HG03442 (cell line): ENCODE data around the gene FAM200C.

ENCODE experiments used
- ATAC-seq: cut with Tn5 transposase; IDR thresholded peaks from one replicate; pipeline ENCODE4 v1.9.1; 2021; ENCODE audit warnings: mild to moderate bottlenecking, moderate library complexity; ENCODE audit not compliant: unreplicated experiment

Gene FAM200C

DNA sequence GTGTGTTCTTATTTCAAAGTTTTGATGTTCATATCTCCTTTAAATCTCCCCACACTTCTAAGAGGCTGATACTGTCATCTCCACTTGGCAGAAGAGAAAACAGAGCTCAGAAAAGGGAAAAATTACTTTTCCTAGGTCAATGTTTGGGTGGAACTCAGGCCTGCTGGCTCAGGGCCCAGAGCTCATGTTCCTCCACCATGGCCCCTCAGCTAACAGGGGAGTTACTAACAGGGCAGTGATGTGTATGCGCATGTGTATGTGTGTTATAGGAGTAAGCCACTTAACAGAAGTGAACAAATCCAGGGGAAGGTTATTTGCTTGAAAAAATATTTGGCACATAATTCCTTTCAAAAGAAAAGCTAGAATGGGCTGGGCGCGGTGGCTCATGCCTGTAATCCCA, 32.0 kb downstream of the FAM200C start:
- no peak for ATAC-seq

DNA sequence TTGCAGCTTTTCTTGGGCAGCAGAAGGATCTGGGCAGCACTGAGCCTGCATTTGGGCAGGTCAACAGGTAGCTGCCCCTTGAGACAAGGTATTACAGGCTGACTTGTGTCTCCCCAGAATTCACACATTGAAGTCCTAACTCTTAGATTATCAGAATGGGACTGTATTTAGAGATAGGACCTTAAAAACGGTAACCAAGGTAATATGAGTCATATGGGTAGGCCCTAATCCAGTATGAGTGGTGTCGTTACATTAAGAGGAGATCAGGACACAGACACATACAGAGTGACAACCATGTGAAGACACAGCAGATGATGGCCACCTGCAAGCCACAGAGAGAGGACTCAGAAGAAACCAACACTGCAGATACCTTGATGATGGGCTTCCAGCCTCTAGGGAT, 32.6 kb downstream of the FAM200C start:
- ATAC-seq, result no peak

DNA sequence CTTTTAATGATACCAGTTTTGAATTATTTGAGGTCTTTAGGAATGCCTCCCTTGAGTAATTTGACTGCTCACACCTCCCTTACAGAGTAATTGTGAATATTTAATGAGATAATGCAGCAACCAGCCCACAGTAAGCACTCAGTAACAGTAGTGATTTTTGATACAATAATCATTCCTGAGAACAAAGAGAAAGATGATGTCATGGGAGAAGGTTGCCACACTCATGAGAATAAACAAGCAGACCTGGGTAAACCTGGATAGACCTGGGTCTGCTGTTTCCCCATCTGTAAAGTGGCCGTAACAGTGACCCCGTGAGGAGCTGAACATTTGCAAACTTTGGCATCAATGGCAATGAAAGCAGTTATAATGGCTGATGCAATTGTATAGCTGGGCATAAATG, 33.6 kb downstream of the FAM200C start:
- no peak for ATAC-seq

DNA sequence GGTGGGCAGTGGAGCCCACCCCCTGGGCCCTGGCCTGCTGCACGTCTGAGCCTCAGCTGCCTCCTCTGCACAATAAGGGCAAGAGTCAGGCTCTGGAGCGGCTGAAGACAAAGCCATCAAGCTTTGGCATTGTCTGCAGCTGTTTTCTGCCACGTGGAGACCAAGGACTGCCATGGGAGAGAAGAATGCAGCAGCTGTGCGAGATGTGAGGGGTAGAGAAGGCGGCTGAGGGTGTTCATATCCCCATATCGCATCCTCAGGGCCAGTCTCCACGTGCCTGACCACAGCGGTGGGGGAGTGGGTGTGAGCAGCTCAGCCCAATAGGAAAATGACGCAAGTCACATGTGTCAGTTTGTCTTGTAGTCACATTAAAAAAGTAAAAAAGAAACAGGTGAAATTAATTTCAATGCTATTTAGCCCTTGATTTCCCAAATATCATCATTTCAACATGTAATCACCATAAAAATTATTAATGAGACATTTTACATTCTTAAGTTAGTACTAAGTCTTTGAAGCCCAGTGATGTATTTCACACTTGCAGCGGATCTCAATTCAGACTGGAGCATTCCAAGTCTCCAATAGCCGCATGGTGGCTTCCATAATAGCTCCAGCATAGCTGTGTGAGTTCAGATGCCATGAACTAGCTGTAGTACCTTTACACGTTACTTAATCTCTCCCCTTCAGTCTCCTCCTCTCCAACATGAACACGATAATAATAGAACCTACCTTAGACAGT, 36.0 kb downstream of the FAM200C start:
- ATAC-seq, result no peak

DNA sequence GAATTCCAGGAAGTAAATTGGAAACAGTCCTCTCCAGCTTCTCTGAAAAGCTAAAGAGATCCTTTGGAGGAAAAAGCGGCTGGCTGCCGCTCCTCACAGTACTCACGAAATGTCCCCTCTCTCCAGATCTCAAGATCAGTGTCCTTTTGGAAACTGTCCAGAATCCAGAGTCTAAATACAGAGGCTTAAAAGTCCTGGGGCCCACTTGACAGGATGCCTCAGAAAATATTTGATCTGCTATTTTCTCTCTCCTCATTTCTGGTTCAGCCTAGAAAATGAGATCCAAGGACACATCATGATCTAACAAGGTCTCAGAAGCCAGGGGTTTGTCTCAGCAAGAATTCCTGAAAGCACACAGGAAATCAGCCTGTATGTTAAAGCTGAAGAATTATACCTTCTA, 36.6 kb downstream of the FAM200C start:
- ATAC-seq, result no peak

DNA sequence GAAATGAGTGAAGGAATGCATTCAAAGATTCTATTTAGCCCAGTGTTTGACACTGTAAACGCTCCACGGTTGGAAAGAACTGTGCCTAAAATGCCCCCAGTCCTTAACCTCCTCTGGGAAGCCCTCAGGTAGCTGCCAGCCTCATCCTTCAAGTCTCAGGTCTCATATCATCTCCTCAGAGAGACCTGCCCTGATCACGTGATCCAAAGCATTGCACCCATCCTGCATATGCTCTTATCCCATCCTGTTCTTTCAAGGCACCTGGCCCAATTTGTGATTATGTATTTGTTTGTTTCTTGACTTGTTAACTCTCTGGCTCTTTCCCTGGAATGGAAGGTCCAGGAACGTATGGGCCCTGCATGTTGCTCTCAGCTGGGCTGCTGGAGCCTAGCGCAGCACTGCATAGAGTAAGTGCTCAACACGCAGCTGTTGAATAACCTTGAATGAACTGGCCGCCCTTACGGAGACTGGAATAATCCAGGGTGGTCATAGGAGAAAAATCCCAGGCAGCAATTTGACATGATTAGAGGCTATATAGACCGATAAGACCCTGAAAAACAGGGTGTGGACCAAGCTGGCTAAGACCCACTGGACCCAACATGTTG, 38.1 kb downstream of the FAM200C start:
- no peak for ATAC-seq

DNA sequence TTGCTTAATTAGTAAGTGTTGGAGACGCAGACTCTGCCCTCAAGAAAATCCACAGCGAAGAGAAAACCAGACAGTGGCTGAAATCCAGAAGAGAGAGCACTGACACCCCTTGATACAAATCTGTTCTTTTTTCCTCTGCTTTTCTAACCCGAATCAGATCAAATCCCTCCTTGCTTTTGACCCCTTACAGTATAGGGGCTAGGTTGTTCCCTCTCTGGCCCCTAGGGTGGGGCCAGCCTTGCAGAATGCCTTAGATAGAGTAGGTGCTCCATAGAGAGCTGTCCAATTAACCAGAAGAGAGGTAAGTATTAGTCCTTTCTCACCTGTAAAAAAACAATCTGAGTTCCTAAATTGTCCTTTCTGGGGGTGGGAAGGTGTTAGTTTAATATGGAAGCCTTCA, 39.5 kb downstream of the FAM200C start:
- ATAC-seq, result no peak

DNA sequence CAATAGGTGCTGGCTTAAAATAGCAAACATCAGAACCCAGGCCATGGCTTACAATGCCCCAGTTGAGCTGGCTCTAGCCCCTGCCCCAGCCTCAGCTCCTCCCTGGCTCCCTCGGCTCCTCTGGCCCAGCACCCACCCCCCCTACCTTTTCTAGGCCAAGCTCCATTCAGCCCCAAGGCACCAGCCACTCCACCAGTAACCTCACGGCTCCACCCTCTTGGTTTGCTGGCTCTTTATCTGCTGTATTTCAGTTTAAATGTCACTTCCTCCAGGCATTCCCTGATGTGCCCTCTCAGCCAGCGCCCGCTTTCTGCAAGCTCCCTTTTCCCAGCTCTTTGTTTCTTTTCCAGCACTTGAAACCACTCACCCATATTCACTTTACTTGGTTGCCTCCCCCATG, 40.0 kb downstream of the FAM200C start:
- ATAC-seq, result no peak

DNA sequence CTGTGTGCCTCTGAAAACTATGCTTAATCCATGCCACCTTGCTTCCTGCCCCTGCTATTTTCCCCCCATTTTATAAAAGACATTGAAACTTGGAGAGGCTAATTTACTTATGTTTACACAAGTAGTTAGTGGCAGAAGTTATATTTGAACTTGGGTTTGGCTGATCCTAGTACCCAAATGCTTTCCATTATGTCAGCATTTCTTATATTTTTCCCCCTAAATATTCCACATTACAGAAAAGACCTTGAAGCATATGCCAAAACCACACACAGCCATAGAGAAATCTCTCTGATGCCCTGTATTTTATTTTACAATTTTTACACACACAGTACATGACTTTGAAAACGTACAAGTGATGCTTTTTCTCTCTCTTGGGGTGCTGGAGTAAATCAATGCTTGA, 40.6 kb downstream of the FAM200C start:
- ATAC-seq, result no peak

DNA sequence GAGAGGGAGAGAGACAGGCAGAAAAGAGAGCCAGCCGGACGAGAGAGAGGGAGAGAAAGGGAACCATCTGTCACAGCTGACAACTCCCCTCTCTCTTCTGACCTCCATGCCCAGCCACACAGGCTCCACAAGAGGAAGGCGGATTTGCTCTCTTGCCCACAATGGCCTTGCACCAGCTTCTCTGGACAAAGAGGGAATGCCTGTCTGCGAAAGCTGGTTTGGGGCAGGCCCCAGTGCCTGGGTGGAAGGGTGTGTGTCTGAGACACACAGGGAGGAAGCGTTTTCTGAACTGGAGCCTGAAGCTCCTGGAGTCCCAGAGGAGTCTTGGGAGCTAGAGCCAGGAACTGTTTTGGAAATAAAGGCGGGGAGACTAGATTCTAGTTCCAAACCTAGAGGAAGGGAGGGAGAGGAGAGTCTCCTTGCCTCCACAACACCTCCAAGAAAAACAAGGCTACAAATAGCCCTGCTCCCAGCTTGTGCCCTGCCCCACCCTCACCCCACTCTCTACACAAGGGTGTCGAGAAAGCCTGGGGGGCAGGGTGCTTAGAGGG, 41.9 kb downstream of the FAM200C start:
- ATAC-seq, result no peak

DNA sequence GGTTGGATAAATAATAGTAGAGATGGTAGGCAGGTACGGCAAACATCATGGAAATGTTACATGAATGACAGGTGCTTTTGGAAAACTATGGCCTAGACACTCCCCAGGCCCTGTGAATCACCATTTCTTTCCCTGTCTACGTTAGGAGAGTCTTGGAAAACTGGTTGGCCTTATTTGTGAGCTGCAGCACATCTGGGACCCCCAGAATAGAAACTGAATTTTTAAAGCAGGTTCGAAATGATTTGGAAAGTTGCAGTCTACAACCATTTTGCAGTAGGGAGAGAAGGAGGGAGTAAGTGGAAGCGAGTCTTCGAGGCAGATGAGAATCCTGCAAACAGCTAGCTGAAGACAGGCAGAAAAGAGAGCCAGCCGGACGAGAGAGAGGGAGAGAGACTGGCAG, 42.5 kb downstream of the FAM200C start:
- ATAC-seq, result no peak

DNA sequence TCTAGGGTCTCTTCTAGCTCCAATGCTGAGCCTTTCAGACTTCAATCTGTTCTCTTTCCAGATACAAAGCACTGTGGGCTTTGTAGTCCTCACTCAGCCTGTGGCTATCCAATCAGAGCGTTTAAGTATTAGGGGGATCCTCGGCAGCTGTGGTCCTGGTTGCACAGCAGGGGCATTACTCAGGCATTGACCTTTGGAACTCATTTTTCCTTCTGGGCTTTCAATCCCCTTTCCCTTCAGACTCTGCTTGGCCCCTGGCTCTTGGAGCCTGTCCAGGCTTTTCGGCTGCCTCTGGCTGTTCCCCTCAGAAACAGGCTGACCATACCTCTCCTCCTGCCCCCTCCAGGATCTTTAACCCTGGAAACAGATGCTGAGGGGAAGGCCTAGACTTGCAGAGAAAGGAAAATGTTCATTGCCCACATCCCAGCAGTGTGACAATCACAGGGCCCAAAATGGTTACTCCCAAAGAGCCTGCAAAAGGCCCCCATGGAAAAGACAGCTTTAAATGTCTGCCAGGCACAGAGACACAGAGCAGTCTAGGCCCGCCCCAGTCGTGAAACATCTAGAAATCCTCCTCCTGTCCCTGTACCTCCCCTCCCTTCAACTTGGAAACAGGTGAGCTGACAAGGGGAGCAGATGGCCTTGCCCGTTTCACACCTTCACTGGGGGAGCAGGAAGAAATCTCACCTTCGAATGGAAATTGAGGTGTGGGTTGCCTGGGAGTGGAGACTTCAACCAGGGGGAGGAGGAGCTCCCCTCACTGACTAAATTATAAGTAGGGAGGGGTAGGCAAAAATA, 43.1 kb downstream of the FAM200C start:
- ATAC-seq, result no peak

DNA sequence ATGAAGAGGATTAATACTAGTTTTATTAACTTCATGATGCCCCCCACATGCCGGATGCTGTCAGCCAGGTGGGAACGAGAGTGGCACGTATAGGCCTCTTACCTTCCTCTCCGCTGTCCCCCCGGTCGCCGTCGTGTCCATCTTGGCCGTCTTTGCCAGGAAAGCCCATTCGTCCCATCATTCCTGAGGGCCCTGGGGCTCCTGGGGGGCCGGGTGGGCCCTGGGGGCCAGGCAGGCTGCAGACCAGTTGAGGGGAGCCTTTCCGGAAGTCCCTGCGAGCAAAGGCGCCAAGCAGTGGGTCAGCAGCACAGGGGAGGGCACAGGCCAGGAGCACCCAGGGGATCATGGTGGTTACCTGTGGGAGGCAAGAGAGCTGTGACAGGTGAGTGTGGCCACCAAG, 45.2 kb downstream of the FAM200C start:
- ATAC-seq, result no peak

DNA sequence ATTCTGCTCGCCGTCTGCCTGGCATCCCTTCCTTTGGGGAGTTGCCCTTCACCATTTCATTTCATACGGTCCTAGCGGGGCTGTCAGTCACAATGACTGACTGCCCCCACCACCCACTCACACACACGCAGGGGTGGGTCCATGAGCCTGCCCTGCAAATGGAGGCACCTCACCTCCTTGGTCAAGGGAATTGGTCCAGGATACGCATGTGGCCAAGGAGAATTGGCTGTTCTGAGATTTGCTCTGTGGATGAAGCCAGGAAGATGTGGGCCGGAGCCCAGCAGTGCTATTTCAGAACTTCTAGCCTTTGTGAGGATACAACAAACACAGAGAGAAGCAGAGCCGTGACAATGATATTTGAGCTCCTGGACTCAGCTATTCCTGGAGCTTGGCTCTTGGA, 46.5 kb downstream of the FAM200C start:
- ATAC-seq, result no peak

DNA sequence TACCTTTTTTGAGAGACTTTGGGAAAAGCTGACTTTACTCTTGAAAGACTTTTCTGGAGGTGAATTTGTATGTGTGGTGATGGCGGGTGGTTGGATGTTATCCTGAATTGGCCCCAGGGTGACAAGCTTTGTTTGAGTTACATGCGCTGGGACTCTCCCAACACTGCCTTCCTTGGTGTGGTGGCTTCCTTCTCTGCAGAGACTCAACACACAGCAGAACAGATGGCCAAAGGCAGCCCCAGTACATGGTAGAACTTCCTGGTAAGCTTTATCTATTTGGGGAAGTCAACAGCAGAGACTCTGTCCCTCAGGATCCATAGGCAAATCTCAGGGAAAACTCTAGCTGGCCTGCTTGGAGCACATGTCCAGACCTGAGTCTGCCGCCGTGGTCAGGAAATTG, 47.5 kb downstream of the FAM200C start:
- no peak for ATAC-seq

DNA sequence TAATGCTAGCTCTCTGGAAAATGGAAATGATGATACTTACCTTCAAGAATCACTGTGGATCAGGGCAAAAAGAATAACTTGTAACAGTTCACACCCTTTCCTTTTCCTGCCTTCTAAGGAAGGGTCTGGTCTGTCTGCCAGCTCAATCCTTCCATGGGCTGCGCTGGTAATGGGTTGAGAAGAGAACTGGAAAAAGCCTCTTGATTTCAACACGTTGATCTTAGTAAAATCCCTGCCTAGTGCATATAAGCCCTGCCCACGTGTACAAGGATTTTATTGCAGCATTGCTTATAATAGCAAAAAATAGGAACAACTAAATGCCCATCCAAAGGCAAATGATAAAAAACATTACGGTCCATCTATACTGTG, 49.9 kb downstream of the FAM200C start:
- ATAC-seq, result no peak

DNA sequence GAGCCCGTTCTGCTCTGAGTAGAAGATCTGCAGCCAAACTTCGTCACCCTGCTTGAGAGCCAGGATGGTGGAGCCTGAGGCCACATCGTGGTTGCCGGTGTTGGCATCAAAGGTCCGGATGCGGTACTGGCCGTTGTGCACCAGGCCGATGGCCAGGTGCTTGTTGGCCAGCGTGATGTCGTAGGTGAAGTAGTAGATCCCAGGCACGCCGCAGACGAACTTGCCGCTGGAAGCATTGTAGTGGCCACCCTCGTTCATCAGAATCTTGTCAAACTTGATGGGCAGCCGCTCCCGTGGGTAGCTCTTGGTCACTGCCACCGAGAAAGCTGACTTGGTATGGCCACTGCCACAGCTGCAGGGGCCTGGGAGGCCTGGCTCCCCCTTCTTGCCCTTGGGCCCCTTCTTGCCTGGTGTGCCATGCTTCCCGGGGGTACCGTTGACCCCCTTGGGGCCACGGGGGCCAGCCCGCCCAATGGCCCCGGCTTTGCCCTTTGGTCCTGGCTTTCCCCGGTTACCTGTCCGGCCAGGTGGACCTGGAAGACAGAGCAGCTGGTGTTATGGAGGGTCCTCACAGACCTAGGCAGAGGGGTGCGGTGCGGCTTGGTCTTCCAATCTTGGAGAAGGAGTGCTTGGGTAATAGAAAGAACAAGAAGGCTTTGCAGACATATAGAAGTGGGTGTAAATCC, 50.5 kb downstream of the FAM200C start:
- ATAC-seq, result no peak

DNA sequence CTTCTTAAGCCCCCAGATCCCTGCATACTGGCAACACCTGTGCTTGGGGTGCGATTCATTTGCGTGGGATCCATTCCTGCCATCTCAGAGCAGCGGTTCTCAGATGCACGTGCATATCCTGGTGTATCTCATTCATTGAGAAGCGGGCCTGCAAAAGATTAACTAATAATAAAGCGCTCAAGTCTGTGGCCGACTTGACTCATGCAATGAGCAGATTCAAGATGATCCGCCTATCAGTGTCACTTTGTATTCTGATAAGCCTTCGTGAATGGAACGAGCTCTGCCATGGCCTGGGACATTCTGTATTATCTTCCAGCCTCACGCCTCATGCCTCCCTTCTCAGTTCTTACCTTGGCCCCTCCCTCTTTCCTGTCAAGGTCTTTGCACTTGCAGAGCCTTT, 51.8 kb downstream of the FAM200C start:
- no peak for ATAC-seq

DNA sequence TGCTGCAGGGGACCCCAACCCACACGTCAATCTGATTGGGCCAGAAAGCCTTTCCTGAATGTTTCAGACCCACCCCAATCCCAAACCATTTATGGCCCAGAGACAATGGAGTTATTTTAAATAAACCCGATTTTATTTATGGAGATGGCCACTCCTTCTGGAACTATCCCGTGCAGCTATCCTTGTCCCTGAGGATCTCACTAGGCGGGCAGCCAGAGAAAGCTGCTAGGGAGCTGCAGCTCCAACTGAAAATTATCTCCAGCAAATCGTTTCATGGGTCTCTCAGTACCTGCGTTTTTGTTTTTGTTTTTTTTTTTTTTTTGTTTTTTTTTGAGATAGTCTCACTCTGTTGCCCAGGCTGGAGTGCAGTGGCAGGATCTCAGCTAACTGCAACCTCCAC, 52.4 kb downstream of the FAM200C start:
- ATAC-seq, result no peak
